Small intestine (tissue), 7 donors: ENCODE results near the gene STXBP1. TPM values are rescaled to one million over a fixed set of nuclear protein-coding genes. Genes with fewer than 3 reads are reported as not detected.
A peak's percentile ranks its signal among the peaks of the same experiment; 100 is the strongest.

Source experiments
- DNase-seq, 2 donors: peaks; one replicate each; pipeline versions ENCODE4 v3.0.0 to v3.0.0-alpha.2; 2013
- FAIRE-seq: peaks from 2 replicates; lab custom pipeline; 2012; peaks lifted over from hg19 to GRCh38; lab: Jason Lieb, UNC
- H3K27ac ChIP-seq, 3 donors: one replicate each; pipeline ENCODE4 v1.5.1; 2013; ENCODE audit warnings: low read length in 2 of 3, mild to moderate bottlenecking in 2 of 3, control low read depth in 1 of 3, inconsistent platforms in 1 of 3, low read depth in 1 of 3, moderate library complexity in 1 of 3
- H3K27me3 ChIP-seq, 3 donors: one replicate each; pipeline ENCODE4 v1.6.1; 2013; ENCODE audit warnings: low read length in 3 of 3, inconsistent platforms in 1 of 3; ENCODE audit not compliant: control insufficient read depth in 3 of 3, insufficient read depth in 3 of 3
- H3K36me3 ChIP-seq, 3 donors: one replicate each; pipeline ENCODE4 v1.6.1; 2013; ENCODE audit warnings: low read length in 3 of 3, inconsistent platforms in 1 of 3, low read depth in 1 of 3, mild to moderate bottlenecking in 1 of 3, moderate library complexity in 1 of 3; ENCODE audit not compliant: control insufficient read depth in 3 of 3, insufficient read depth in 2 of 3
- H3K4me1 ChIP-seq, 3 donors: one replicate each; pipeline ENCODE4 v1.6.1; 2013; ENCODE audit warnings: low read length in 2 of 3, inconsistent platforms in 1 of 3, low read depth in 1 of 3, mild to moderate bottlenecking in 1 of 3, moderate library complexity in 1 of 3; ENCODE audit not compliant: control insufficient read depth in 3 of 3, insufficient read depth in 2 of 3
- H3K4me3 ChIP-seq, 3 donors: one replicate each; pipeline ENCODE4 v1.5.1; 2013; ENCODE audit warnings: low read length in 3 of 3, control low read depth in 1 of 3, inconsistent platforms in 1 of 3, low read depth in 1 of 3, mild to moderate bottlenecking in 1 of 3, moderate library complexity in 1 of 3
- H3K9me3 ChIP-seq, 2 donors: one replicate each; pipeline ENCODE4 v1.6.1; 2013; ENCODE audit warnings: low read depth in 1 of 2, low read length in 1 of 2; ENCODE audit not compliant: control insufficient read depth in 2 of 2, insufficient read depth in 1 of 2
- WGBS, 3 donors: extraction: QIAGEN DNeasy Blood & Tissue Kit; methylation state at CpG; one replicate each; pipeline ENCODE4 v1.1.7; 2013; 5-methylcytosine and 5-hydroxymethylcytosine counted together
- polyA plus RNA-seq, 4 donors: library from polyadenylated mRNA; stranded (reverse) in 3 of 4; unstranded in 1 of 4; fragments of 200-250 nt in 3 of 4; fragments of 120-200 nt in 1 of 4; gene quantifications; one replicate each; pipeline versions ENCODE4 v1.2.1 to v1.2.3, GENCODE V29; 2013
- donor health status: healthy with polysubstance abuse.
- donor health status: control.
- donor health status: control.
- donor health status: Bipolar disorder and iron deficiency.
- donor health status: healthy.

STXBP1 gene
- polyA plus RNA-seq, 4 donors, result 0.89 to 16.4 (median 8.1) TPM

DNA sequence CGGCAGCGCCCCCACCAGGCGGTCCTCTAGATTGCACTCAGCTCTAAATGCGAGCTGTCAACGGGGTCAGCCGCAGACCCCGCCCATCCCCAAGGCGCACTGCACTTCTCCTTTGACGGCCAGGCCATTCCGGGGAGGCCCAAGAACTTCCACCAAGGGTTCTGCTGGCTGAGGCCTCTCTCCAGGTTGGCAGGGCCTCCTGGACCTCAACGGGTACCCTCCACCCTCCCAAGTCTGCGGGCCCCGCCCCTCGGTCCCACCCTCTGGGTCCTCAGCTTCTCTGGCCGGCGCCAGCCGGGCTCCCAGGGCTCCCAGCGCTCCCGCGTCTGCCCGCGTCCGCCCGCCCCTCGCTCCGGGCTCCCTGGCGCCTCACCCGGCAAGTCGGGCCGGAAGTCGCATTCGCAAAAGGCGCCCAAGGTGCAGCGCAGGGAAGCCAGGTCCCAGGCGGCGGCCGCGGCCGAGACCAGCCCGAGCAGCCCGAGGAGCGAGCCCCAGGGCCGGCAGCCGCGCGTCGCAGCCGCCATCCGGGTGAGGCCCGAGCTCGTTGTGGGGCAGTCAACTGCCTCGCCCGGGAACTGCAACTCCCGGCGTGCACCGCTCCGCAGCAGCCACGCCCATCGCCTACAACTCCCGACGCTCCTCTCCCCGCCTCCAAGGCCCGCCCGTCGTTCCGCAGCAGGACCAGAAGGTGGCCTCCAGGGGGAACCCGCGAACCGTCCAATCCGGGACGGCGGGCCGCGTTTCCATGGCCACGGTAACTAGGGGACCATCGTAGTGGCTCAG, 122.9 kb downstream of the STXBP1 start, which contains the start of gene TOR2A:
TOR2A (minus strand) TSS at position 548 of the 783 bp plus-strand sequence; CDS start at position 524, 24 bp downstream.
- H3K4me1 ChIP-seq, result peaks cover 0 to 10% (median 0%) of the 10 kb centered on the region in 3 donors
- DNase-seq, result peak; percentile 96 to 99
- H3K36me3 ChIP-seq, result peaks cover 0 to 45% (median 0%) of the 10 kb centered on the region in 3 donors
- H3K27me3 ChIP-seq, result peaks cover 0 to 4% (median 0%) of the 10 kb centered on the region in 3 donors
- 0% methylated on average over 69 to 76 of the region's 76 CpGs for WGBS, 3 donors
- H3K4me3 ChIP-seq, result peak within 1 kb of the TSS; percentile 58 to 80 (median 72)
- peak within 1 kb of the TSS; percentile 92 to 95 (median 95) for H3K27ac ChIP-seq
- H3K9me3 ChIP-seq, result no peaks in the 10 kb centered on the region
- FAIRE-seq, result no peak

DNA sequence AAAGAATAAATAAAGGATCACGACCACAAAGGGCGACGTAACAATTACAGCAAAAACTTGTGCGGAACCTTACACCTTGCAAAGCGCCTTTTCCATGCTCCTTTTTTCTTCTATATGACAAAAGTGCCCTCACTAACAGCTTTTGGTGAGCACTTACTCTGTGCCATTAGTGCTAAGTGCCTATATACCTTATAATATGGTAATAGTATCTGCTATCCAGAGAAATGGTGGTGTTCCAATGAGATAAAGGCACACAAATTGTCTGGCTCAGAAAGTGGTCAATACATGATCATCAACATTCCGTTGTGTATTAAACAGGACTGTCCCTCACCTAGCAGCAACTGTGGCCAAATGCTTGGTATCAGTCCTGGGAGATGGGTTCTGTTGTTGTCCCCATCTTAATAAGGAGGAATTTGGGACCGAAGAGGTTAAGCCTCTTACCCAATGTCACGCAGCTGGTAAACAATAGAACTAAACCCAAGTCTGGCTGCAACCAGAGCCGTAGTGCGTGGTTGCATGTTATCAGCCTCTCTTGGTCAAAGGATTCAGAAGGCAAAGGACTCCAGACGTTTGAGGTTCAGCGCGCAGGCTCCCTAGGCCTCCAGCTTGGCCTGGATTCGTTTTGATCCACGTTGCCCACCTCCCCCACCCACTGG, 123.6 kb downstream of the STXBP1 start:
- FAIRE-seq (no peak), DNase-seq (no peak)
- Histone ChIP-seq H3K36me3 (peaks cover 0 to 41% (median 0%) of the 10 kb centered on the region in 3 donors), H3K4me1 (peaks cover 0 to 10% (median 0%) of the 10 kb centered on the region in 3 donors), H3K9me3 (no peaks in the 10 kb centered on the region), H3K27me3 (peaks cover 0 to 9% (median 0%) of the 10 kb centered on the region in 3 donors), H3K27ac (peak overlapping the region in 2 of 3 donors; percentile 6 to 45), H3K4me3 (no peak overlapping the region)
- 18 to 29% (median 24%) methylated on average over 15 of the region's 15 CpGs for WGBS, 3 donors

DNA sequence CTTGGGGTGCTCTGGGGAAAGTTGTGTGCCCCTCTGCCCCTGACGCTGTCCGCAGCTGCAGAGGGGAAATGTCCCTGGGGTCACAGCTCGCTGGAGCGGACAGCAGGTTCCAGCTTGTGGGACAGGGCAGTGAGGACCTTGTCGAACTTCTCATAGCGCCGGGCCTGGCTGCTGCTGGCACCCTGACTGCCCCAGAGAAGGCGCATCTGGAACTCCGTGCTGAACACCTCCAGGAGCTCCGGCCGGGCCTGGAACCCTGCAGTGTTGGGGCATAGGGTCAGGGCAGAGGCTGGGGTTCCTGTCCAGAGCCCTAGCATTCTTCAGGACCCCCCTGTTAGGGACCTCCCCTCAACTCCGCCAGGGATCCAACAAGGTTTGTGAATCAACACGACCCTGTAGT, 126.6 kb downstream of the STXBP1 start:
- H3K9me3 ChIP-seq, result no peaks in the 10 kb centered on the region
- 83 to 91% (median 88%) methylated on average over 13 of the region's 13 CpGs for WGBS, 3 donors
- peaks cover 0 to 34% (median 0%) of the 10 kb centered on the region in 3 donors for H3K27me3 ChIP-seq
- H3K4me1 ChIP-seq, result peaks cover 0 to 15% (median 0%) of the 10 kb centered on the region in 3 donors
- H3K27ac ChIP-seq, result no peak overlapping the region
- DNase-seq, result no peak
- H3K4me3 ChIP-seq, result no peak overlapping the region
- H3K36me3 ChIP-seq, result peaks cover 0 to 16% (median 0%) of the 10 kb centered on the region in 3 donors
- FAIRE-seq, result no peak

DNA sequence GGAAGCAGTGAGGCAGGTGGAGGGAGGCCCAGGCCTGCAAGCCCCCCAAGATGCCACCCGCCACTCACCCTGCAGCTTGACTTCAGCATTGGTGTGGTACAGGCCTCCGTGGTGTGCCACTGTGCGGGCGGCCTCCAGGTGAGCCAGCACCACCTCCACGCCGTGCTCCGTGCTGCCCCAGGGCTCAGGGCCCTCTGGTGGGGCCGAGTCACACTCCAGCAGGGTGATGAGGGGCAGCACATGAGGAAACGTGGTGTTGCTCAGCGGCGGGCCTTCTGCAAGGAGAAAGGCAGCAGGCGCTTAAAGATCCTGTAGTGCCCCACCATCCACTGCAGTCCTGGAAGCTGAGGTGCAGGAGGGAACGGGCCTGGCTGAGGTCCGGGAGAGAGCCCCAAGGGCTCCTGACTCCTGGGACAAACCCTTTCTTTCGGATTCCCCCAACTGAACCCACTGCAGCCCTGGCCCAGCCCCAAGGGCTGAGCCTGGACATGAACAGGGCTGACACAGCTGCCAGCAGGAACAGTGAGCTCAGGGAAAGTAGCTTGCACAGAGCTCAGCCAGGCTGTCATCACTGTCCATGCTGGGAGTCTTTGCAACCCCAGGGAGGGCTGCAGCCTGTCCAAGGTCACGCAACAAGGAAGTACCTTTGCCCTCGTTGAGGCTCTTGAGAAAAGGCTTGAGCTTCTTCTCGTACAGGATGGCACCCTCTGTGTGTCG, 127.7 kb downstream of the STXBP1 start:
- no peak overlapping the region for H3K4me3 ChIP-seq
- peaks cover 0 to 20% (median 0%) of the 10 kb centered on the region in 3 donors for H3K36me3 ChIP-seq
- no peaks in the 10 kb centered on the region for H3K9me3 ChIP-seq
- H3K27ac ChIP-seq, result peak overlapping the region in 1 of 3 donors; percentile 48
- H3K27me3 ChIP-seq, result peaks cover 0 to 41% (median 0%) of the 10 kb centered on the region in 3 donors
- WGBS, 3 donors, result 76 to 84% (median 82%) methylated on average over 19 of the region's 19 CpGs
- peaks cover 0 to 7% (median 0%) of the 10 kb centered on the region in 3 donors for H3K4me1 ChIP-seq
- DNase-seq (no peak), FAIRE-seq (no peak)

DNA sequence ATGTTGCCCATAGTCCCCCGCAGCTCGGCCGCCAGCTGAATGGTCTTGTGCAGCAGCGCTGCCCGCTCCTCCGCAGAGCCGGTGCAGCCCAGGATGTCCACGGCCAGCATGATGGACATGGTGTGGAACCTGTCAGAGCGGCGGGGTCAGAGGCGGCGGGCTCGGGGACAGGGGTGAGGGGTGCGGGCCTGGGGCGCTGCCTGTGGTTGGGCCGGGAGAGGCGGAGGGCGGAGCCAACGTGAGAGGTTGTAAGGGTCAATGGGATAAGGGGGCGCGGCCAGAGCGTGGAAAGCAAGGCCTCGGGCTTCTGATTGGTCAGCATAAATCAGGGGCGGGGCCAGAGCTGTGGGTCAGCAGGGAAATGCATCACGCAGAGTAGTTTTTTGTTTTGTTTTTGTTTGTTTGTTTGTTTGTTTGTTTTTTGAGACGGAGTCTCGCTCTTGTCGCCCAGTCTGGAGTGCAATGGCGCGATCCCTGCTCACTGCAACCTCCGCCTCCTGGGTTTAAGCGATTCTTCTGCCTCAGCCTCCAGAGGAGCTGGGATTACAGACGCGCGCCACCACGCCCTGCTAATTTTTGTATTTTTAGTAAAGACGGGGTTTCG, 129.9 kb downstream of the STXBP1 start:
- no peak for FAIRE-seq
- Histone ChIP-seq H3K4me3 (no peak overlapping the region), H3K36me3 (peaks cover 0 to 20% (median 0%) of the 10 kb centered on the region in 3 donors), H3K9me3 (no peaks in the 10 kb centered on the region), H3K27ac (peak overlapping the region in 1 of 3 donors; percentile 11), H3K4me1 (peaks cover 0 to 4% (median 0%) of the 10 kb centered on the region in 3 donors), H3K27me3 (peaks cover 0 to 47% (median 0%) of the 10 kb centered on the region in 3 donors)
- peak; percentile 53 to 65 for DNase-seq
- WGBS, 3 donors, result 24 to 62% (median 46%) methylated on average over 37 to 38 of the region's 38 CpGs

Other genes starting within 250 kb of the STXBP1 start
- gene SLC2A8, start 215.1 kb upstream of the STXBP1 start, polyA plus RNA-seq, result 10 to 100 TPM; 17.2 to 62.1 (median 20.7) TPM
- gene ZNF79, start 187.9 kb upstream of the STXBP1 start, polyA plus RNA-seq, result 1 to 10 TPM; 2.4 to 5.8 (median 3.3) TPM
- 1,000 to 10,000 TPM; 2,018 to 3,950 (median 3,023) TPM for gene RPL12, start 160.9 kb upstream of the STXBP1 start, polyA plus RNA-seq
- 10 to 100 TPM; 12.8 to 22.8 (median 18.2) TPM for gene LRSAM1, start 160.8 kb upstream of the STXBP1 start, polyA plus RNA-seq
- under 1 TPM in 2 of 4 donors, not detected in 2; 0.12 to 0.84 TPM for gene CFAP157, start 94.7 kb downstream of the STXBP1 start, polyA plus RNA-seq
- gene PTRH1, start 103.4 kb downstream of the STXBP1 start, polyA plus RNA-seq, result 10 to 100 TPM in 2 of 4 donors, 1 to 10 TPM in 2; 3.4 to 16.8 (median 10.9) TPM
- under 1 TPM in 2 of 4 donors, not detected in 2; 0.01 to 0.03 TPM for gene TTC16, start 103.8 kb downstream of the STXBP1 start, polyA plus RNA-seq
- 10 to 100 TPM; 13.2 to 24.0 (median 21.1) TPM for gene TOR2A, start 123.0 kb downstream of the STXBP1 start, polyA plus RNA-seq
- gene SH2D3C, start 166.4 kb downstream of the STXBP1 start, polyA plus RNA-seq, result 10 to 100 TPM in 1 of 4 donors, 1 to 10 TPM in 2, under 1 TPM in 1; 0.67 to 12.6 (median 4.4) TPM
- 10 to 100 TPM; 34.0 to 47.2 (median 34.6) TPM for gene CDK9, start 173.8 kb downstream of the STXBP1 start, polyA plus RNA-seq
- gene FPGS, start 190.6 kb downstream of the STXBP1 start, polyA plus RNA-seq, result 10 to 100 TPM; 24.4 to 45.8 (median 30.6) TPM
- gene ENG, start 242.4 kb downstream of the STXBP1 start, polyA plus RNA-seq, result 10 to 100 TPM in 2 of 4 donors, 1 to 10 TPM in 2; 3.1 to 84.0 (median 11.8) TPM